ENCODE data around the gene PXT1.
"Not testable (repeated sequence)": the region's sequence is repeated elsewhere in the genome, so short reads cannot be mapped to it uniquely, and the experiment has no call there.

PXT1 gene

DNA sequence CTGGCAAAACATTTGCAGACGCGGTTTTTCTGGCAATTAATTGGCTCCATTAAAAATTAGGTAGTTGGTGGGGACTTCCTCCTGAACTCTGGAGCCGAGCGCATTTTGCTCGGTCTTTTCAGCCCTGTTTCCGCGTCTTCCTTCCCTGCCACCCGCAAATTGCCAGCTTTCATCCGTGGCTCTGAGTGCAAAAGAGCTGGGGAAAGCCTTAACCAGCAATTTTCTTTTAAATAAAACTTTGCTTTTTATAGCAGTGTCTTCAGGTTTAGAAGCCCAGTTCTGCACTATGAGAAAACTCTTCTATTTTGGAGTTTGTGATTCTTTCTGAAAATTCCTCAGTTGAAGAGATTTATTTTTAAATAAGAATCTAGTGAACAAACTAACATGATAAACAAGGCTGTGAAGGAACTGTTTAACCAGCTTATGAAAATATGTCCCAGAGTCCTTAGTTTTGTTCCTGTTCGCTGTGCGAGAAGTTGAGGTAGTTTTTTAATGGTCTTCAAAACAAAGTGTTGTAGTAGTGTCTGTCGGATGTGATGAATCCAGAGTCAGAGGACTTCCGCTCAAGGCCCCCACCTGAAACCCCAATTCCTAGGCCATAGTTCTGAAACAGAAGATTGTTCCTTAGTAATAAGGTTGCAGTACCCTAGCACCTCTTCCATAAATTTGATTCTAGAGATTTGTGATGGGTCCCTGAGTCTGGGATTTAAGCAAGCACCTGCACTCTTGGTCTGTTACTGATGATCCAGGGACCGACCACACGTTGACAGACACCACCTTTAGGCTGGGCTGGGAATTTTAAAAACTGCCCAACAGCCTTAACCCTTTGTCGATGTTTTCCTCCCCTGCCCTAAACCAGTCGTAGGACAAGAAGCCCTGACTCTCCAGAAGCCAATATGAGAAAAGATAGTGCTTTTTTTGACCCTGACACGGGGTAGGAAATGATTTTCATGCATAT, 1.1 kb upstream of the PXT1 start:
- DNase-seq (ENCODE audit: low spot score) = peak; percentile 57

DNA sequence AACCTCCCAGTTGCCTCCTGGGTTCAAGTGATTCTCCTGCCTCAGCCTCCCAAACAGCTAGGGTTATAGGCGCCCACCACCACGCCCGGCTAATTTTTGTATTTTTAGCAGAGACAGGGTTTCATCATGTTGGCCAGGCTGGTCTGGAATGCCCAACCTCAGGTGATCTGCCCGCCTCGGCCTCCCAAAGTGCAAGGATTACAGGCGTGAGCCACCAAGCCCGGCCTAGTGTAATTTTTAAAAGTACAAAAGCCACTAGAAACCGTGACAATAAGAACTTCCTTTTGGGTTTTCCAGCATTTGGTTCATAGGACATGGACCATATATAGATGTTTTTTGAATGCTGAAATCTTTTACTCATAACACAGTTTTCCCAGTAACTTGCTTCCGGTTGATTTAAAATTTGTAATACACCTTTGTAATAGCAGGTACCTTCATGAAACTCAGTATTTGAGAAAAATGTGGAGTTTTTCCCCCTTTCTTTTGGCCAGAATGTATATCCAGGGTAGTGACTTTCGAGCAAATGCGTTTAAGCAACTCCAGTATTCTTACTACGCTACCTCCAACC, 467 bp downstream of the PXT1 start:
- no peak for DNase-seq (ENCODE audit: low spot score)

DNA sequence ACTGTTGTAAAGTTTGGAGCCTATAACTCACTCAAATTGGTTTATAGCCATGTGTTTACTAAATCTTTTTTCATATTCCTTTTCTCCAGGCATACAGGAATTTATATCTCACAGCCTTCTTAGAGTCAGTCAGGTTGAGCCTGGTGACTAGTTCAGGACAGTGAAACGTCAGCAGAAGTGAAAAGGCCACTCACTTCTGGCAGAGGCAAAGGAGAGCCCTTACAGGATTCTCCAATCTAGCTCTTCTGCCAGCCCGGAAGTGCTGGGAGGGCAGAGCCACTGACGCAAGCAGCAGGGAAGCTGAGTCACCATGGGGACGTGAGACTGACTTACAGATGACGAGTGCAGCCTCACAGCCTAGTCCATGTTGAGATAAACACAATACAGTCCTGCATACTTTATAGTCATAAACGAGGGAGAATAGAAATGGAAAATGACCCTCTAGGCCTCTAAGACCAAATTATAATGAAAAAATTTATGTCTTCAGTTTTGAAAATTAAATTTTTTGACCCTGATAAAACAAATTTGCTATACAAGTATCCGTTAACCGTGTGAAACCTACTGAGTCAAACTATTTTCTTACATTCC, 1.3 kb downstream of the PXT1 start:
- DNase-seq (ENCODE audit: low spot score) = peak; percentile 97

- DNase-seq (ENCODE audit: low spot score) = no peak
These were observed 6.2 kb downstream of the PXT1 start for GRCh38 chr6:36436466-36436865.

- DNase-seq (ENCODE audit: low spot score) = no peak
These were observed 10.4 kb downstream of the PXT1 start for GRCh38 chr6:36432151-36432671.

DNA sequence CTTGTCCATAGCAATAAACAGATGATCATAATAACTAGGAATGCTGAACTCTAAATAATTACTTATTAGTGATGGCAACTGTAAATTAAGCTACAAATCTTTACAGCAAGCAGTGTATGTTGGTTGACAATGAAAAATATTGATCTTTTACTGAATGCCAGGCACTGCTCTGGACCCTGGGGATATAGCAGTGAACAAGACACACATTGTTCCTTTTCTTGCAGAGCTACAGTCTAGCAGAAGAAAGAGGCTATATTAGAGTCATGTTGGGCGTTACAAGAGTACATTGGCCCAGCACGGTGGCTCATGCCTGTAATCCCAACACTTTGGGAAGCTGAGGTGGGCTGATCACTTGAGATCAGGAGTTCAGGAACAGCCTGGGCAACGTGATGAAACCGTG, 11.5 kb downstream of the PXT1 start:
- no peak for DNase-seq (ENCODE audit: low spot score)

DNA sequence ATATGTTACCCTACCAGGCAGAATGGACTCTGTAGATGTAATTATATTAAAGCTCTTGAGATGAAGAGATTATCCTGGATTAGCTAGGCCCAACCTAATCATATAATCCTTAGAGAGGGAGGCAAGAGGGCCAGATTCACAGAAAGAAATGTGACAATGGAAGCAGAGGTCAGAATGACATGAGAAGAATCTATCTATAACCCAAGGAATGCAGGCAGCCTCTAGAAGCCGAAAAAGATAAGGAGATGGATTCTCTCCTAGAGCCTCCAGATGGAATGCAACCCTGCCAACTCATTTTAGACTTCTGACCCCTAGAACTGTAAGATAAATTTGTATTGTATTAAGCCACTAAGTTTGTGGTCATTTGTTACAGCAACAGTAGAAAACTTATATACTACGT, 12.3 kb downstream of the PXT1 start:
- DNase-seq (ENCODE audit: low spot score) = no peak

DNA sequence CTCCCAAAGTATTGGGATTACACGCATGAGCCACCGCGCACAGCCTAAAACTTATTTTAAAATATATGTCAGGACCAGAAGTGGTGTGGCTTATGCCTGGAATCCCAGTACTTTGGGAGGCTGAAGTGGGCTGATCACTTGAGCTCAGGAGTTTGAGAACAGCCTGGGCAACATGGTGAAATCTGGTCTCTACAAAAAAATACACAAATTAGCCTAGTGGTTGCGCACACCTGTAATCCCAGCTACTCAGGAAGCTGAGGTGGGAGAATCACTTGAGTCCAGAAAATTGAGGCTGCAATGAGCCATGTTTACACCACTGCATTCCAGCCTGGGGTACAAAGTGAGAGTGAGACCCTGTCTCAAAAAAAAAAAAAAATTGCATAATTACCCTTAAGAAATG, 13.7 kb downstream of the PXT1 start:
- no peak for DNase-seq (ENCODE audit: low spot score)

- DNase-seq (ENCODE audit: low spot score) = no peak
These were observed 16.0 kb downstream of the PXT1 start for GRCh38 chr6:36426622-36427021.

- peak; percentile 97 for DNase-seq (ENCODE audit: low spot score)
These were observed 19.4 kb downstream of the PXT1 start for GRCh38 chr6:36423101-36423824.

DNA sequence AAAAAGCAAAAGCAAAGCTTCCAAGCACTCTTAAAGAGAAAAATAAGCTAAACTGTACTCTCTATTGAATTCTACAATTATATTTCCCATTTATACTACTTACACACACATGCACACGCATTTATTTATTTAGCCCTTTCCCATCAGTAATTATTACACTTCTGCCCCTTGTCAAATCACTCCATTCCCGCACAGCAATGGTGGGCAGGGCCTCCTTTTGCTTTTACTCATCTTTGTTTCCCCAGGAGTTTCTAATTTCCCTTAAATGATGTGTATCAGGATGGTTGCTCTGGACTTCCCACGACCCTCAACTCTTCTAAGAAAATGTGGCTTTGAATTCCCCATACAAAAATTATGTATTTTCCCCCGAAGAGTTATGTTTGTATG, 19.9 kb downstream of the PXT1 start:
- DNase-seq (ENCODE audit: low spot score) = no peak

- no peak for DNase-seq (ENCODE audit: low spot score)
These were observed 23.3 kb downstream of the PXT1 start for GRCh38 chr6:36419310-36419709.

- DNase-seq (ENCODE audit: low spot score) = no peak
These were observed 24.1 kb downstream of the PXT1 start for GRCh38 chr6:36418558-36418957.

DNA sequence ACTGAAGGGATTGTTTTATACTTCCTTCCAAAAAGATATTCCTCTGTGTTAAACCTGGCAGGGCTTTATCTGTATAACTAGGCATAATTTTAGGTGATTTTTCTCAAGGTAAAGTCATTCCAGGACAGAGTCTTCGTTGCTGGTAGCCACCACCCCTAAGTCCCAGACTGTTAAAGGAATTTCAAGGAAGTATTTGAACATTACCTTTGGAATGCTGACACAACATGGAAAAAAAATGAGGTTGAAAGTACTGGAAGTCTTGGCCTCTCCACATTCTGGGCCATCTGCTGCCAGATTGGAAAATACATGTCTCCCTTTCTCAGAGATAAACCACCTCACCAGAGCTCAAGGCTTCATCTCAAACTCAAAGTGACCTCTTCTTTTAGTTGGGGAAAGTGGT, 28.2 kb downstream of the PXT1 start:
- no peak for DNase-seq (ENCODE audit: low spot score)

GRCh38 chr6:36413489-36414480, 28.9 kb downstream of the PXT1 start:
- DNase-seq (ENCODE audit: low spot score) = no peak

DNA sequence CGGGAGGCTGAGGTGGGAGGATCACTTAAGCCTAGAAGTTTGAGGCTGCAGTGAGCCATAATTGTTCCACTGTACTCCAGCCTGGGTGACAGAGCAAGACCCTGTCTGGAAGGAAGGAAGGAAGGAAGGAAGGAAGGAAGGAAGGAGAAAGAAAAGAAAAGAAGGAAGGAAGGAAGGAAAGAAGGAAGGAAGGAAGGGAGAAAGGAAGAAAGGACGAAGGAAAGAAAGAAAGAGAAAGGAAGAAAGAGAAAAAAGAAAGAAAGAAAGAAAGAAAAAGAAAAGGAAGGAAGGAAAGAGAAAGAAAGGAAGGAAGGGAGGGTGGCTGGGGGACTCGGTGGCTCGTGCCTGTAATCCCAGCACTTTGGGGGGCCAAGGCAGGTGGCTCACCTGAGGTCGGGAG, 32.9 kb downstream of the PXT1 start:
- not testable (repeated sequence) for DNase-seq (ENCODE audit: low spot score)

DNA sequence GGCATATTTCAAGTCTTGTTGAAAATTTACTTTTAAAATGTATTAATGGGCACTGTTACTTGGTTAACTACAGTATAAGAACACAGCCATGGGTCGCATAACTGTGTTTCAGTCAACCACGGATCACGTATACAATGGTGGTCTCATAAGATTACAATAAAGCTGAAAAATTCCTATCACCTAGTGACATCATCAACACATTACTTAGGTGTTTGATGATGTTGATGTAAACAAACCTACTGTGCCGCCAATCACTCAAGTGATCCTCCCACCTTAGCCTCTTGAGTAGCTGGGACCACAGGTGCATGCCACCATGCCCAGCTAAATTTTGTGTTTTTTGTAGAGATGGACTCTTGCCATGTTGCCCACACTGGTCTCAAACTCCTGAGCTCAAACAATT, 38.5 kb downstream of the PXT1 start:
- DNase-seq (ENCODE audit: low spot score) = no peak

DNA sequence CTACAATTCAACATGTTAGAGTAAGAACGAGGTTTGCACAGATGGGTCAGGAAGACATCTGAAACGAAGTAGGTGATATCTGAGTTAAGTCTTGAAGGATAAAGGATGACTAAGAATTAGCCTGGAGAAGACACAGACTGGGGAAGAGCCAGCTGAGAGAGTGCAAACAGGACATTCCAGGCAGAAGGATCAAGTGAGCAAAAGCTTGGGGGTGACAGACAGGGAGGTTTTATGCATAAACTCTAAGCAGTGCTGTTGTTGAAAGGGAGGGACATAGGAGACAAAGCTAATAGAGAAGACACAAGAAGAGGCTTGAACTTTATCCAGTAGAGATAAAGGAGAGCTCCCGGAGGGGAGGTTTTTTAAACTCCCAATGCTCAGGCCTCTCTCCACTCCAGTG, 40.2 kb downstream of the PXT1 start:
- DNase-seq (ENCODE audit: low spot score) = no peak

GRCh38 chr6:36399970-36400369, 42.7 kb downstream of the PXT1 start:
- DNase-seq (ENCODE audit: low spot score) = no peak

- no peak for DNase-seq (ENCODE audit: low spot score)
These were observed 50.0 kb downstream of the PXT1 start for GRCh38 chr6:36392621-36393020.

- DNase-seq (ENCODE audit: low spot score) = no peak
These were observed 53.3 kb downstream of the PXT1 start for GRCh38 chr6:36389353-36389752.

All from pons (tissue), 1 donor.